Esophagus muscularis mucosa (tissue), 4 donors: Measurements from ENCODE around the gene CHI3L2. TPM values are rescaled to one million over a fixed set of nuclear protein-coding genes. Genes with fewer than 3 reads are reported as not detected.

Source experiments
- DNase-seq: peaks from one replicate; pipeline ENCODE4 v3.0.0-alpha.2; 2017; ENCODE audit errors: extremely low spot score
- H3K27ac ChIP-seq, 4 donors: fragments of 200-600 bp; sonication (generic); replicated peaks in 1 of 4; 1 replicate in 3 of 4; 2 replicates in 1 of 4; pipeline ENCODE4 v1.5.1; 2016 to 2019; ENCODE audit warnings: mild to moderate bottlenecking in 1 of 4
- H3K27me3 ChIP-seq, 4 donors: fragments of 200-600 bp; sonication (generic); one replicate each; pipeline versions ENCODE4 v1.5.1 to v1.6.0; 2016 to 2019
- H3K36me3 ChIP-seq, 4 donors: fragments of 200-600 bp; sonication (generic); one replicate each; pipeline ENCODE4 v1.5.1; 2016 to 2019
- H3K4me1 ChIP-seq, 4 donors: fragments of 200-600 bp; sonication (generic); one replicate each; pipeline ENCODE4 v1.5.1; 2016 to 2019
- H3K4me3 ChIP-seq, 4 donors: fragments of 200-600 bp; sonication (generic); 1 replicate in 2 of 4; 2 replicates in 2 of 4; pipeline ENCODE4 v1.5.1; 2016 to 2019; ENCODE audit warnings: mild to moderate bottlenecking in 4 of 4, moderate library complexity in 1 of 4
- H3K9me3 ChIP-seq, 4 donors: fragments of 200-600 bp; sonication (generic); 1 replicate in 3 of 4; 2 replicates in 1 of 4; pipeline ENCODE4 v1.5.1; 2016 to 2019
- EP300 ChIP-seq: sonication (generic); formaldehyde crosslinking; IDR thresholded peaks from one replicate; pipeline ENCODE4 v1.6.1; 2017; ENCODE audit warnings: antibody characterized with exemption
- POLR2A ChIP-seq: fragments of 450-650 bp; IDR thresholded peaks from one replicate; pipeline ENCODE4 v1.6.1; 2017; ENCODE audit warnings: antibody characterized with exemption, moderate library complexity, mild to moderate bottlenecking, low read depth
- POLR2AphosphoS5 ChIP-seq, 2 donors: sonication (generic); formaldehyde crosslinking; IDR thresholded peaks; one replicate each; pipeline ENCODE4 v1.6.1; 2017; ENCODE audit warnings: antibody characterized with exemption in 2 of 2
- WGBS: methylation state at CpG from one replicate; pipeline ENCODE4 v1.1.5; 2018; 5-methylcytosine and 5-hydroxymethylcytosine counted together
- intact Hi-C: fragments of 100-400 bp; cut with DNase I; formaldehyde crosslinking; loops from one replicate; pipeline ENCODE4 v1.15.1; 2023
- total RNA-seq, 4 donors: library from RNA; depleted of rRNA; stranded (reverse); fragments of >200 nt; gene quantifications; one replicate each; pipeline versions ENCODE4 v1.1.0 to v1.2.1, GENCODE V29; 2016
- TF ChIP-seq, protein P1 (sequence below), 3 experiments: fragments of 200-600 bp in 2 of 3; fragments of 450-650 bp in 1 of 3; sonication (generic) in 2 of 3; IDR thresholded peaks; one replicate each; pipeline ENCODE4 v1.5.1; 2017 to 2019; ENCODE audit warnings: antibody characterized with exemption in 3 of 3, mild to moderate bottlenecking in 2 of 3, moderate library complexity in 1 of 3

CHI3L2 gene
- total RNA-seq, 4 donors from 2014 or later = 1.7 to 5.4 TPM; not detected in 2

DNA sequence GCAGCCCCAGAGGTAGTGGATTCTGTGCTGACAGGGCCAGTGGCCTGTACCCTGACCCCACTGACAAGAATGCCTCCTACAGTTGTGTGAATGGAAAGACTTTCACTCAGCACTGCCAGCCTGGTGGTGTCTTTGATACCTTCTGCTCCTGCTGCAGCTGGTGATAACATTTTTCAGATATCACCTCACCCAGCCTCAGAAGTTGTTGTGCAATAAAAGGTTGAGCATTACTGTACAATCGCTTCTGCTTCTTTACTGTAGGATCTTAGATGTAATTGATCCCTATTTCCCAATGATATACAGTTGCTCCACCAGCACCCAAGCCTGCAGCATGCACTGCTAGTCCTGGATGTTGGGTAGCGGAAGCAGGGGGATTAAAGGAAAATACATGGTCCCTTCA is 58.4 kb downstream of the CHI3L2 start:
- H3K4me3 ChIP-seq = no peak overlapping the region
- no peaks in the 10 kb centered on the region for H3K27me3 ChIP-seq
- no peak for DNase-seq
- intact Hi-C loops = no loop called here
- H3K4me1 ChIP-seq = no peaks in the 10 kb centered on the region
- no peaks in the 10 kb centered on the region for H3K36me3 ChIP-seq
- H3K9me3 ChIP-seq = no peaks in the 10 kb centered on the region
- no peak overlapping the region for H3K27ac ChIP-seq
- TF ChIP-seq POLR2AphosphoS5 (IDR thresholded peaks at IDR 0.05) = no peak
- TF ChIP-seq EP300 = no peak
- TF ChIP-seq, protein P1, sequence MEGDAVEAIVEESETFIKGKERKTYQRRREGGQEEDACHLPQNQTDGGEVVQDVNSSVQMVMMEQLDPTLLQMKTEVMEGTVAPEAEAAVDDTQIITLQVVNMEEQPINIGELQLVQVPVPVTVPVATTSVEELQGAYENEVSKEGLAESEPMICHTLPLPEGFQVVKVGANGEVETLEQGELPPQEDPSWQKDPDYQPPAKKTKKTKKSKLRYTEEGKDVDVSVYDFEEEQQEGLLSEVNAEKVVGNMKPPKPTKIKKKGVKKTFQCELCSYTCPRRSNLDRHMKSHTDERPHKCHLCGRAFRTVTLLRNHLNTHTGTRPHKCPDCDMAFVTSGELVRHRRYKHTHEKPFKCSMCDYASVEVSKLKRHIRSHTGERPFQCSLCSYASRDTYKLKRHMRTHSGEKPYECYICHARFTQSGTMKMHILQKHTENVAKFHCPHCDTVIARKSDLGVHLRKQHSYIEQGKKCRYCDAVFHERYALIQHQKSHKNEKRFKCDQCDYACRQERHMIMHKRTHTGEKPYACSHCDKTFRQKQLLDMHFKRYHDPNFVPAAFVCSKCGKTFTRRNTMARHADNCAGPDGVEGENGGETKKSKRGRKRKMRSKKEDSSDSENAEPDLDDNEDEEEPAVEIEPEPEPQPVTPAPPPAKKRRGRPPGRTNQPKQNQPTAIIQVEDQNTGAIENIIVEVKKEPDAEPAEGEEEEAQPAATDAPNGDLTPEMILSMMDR (IDR thresholded peaks at IDR 0.05) = no peak
- TF ChIP-seq POLR2A = no peak
- WGBS = 56% methylated on average over 2 of the region's 2 CpGs

DNA sequence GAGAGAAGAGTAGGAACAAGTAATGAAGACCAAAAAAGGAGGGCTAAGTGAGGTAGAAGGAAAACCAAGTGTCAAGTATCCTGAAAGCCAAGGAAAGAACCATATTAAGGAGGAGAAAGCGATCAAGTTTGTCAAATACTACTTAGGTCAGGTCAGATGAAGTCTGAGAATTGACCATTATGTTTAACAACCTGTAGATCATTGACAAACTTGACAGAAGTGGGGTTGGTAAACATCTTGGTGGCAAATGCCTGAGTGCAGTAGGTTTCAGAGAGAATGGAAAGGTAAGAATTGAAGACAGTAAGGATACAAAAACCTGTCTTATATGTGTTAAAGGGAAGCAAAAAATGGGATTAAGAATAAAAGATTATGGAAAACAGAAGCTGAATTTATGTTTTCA is 59.4 kb downstream of the CHI3L2 start:
- H3K27ac ChIP-seq = no peak overlapping the region
- no peak for DNase-seq
- no peaks in the 10 kb centered on the region for H3K9me3 ChIP-seq
- no peaks in the 10 kb centered on the region for H3K36me3 ChIP-seq
- intact Hi-C loops = no loop called here
- no peak overlapping the region for H3K4me3 ChIP-seq
- WGBS = 0% methylated on average over 1 of the region's 1 CpG
- H3K27me3 ChIP-seq = no peaks in the 10 kb centered on the region
- no peaks in the 10 kb centered on the region for H3K4me1 ChIP-seq
- TF ChIP-seq, protein P1 (IDR thresholded peaks at IDR 0.05) = no peak
- TF ChIP-seq POLR2AphosphoS5 (IDR thresholded peaks at IDR 0.05) = no peak
- TF ChIP-seq EP300 = no peak
- no peak for TF ChIP-seq POLR2A

DNA sequence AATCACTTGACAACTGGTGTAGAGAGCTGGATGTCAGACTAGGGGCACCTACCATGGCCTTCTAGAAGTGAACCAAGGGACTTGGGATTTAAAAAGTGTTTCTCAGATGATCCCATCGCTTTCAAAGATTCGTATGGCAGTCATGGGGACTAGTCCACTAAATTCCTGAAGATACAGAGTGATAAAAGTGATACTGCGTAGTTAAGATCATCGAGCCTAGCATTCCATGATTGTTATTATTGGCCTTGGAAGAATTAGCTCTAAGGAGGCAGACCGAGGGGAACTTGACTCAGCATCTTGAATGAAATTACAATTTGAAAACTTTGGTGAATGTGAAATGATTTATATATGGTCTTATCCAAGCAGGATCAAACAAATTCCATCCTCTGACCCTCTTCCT is 61.9 kb downstream of the CHI3L2 start:
- no peak overlapping the region for H3K27ac ChIP-seq
- no peaks in the 10 kb centered on the region for H3K4me1 ChIP-seq
- no peak for TF ChIP-seq EP300
- TF ChIP-seq, protein P1 (IDR thresholded peaks at IDR 0.05) = no peak
- no peak for TF ChIP-seq POLR2AphosphoS5 (IDR thresholded peaks at IDR 0.05)
- no peak for TF ChIP-seq POLR2A
- H3K9me3 ChIP-seq = no peaks in the 10 kb centered on the region
- intact Hi-C loops = no loop called here
- H3K4me3 ChIP-seq = no peak overlapping the region
- H3K36me3 ChIP-seq = no peaks in the 10 kb centered on the region
- DNase-seq = no peak
- no peaks in the 10 kb centered on the region for H3K27me3 ChIP-seq
- WGBS = 47% methylated on average over 5 of the region's 5 CpGs

DNA sequence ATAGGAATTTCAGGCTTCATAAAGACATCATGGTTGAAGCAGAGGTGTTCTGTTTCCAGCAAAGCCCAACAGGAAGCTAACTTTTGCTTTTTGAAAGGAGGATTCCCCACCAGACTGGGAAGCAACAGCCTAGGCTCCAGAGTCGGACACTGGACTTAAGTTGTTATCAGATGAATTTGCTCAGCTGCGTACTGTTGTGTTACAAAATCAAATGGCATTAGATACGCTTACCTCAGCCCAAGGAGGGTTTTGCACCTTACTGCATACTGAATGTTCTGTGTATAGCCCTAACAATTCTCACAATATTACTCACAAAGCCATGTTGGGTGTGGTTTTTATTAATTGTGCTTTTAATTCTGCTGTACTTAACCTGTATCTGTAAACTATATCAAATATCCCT is 62.6 kb downstream of the CHI3L2 start:
- H3K9me3 ChIP-seq = no peaks in the 10 kb centered on the region
- 59% methylated on average over 3 of the region's 3 CpGs for WGBS
- no peaks in the 10 kb centered on the region for H3K27me3 ChIP-seq
- no peak for TF ChIP-seq POLR2AphosphoS5 (IDR thresholded peaks at IDR 0.05)
- TF ChIP-seq, protein P1 (IDR thresholded peaks at IDR 0.05) = no peak
- no peak for TF ChIP-seq EP300
- no peak for TF ChIP-seq POLR2A
- intact Hi-C loops = no loop called here
- no peak for DNase-seq
- no peak overlapping the region for H3K4me3 ChIP-seq
- H3K4me1 ChIP-seq = no peaks in the 10 kb centered on the region
- no peaks in the 10 kb centered on the region for H3K36me3 ChIP-seq
- H3K27ac ChIP-seq = no peak overlapping the region

DNA sequence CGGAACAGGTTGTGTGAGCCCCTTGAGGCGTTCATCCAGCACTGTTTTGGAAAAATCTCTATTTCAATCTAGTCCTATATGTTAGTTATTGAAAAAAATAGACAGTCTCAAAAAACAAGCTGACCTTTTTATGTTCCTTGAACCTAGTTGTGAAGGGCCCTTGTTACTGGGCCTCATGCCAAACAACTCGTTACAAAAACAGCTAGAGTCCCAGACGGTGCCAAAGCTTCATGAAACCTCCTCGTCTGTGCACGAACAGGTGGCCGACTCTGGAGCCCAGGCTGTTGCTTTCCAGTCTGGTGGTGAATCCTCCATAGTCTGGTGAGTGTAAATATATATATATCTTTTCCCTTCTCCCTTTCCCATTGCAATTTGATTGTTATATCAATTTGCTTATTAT is 63.1 kb downstream of the CHI3L2 start, which contains the start of gene CHIA:
TSS of gene CHIA (plus strand) at position 222 of the 400 bp plus-strand sequence. CDS start 19,617 bp downstream, outside the sequence.
- H3K4me3 ChIP-seq = no peak within 1 kb of the TSS
- H3K9me3 ChIP-seq = no peaks in the 10 kb centered on the region
- DNase-seq = no peak
- H3K36me3 ChIP-seq = no peaks in the 10 kb centered on the region
- intact Hi-C loops = no loop called here
- no peaks in the 10 kb centered on the region for H3K4me1 ChIP-seq
- no peak within 1 kb of the TSS for H3K27ac ChIP-seq
- 46% methylated on average over 7 of the region's 7 CpGs for WGBS
- peaks cover 0 to 3% (median 0%) of the 10 kb centered on the region in 4 donors for H3K27me3 ChIP-seq
- TF ChIP-seq, protein P1 (IDR thresholded peaks at IDR 0.05) = no peak
- TF ChIP-seq EP300 (no peak), POLR2A (no peak), POLR2AphosphoS5 (IDR thresholded peaks at IDR 0.05) (no peak)
